T-helper 2 cell (primary cell): Measurements from ENCODE around the gene ACAT2.
"Not testable (repeated sequence)": the region's sequence is repeated elsewhere in the genome, so short reads cannot be mapped to it uniquely, and the experiment has no call there.

Source experiments
- DNase-seq, 5 experiments: peaks; one replicate each; pipeline versions ENCODE4 v3.0.0 to v3.0.0-alpha.2; 2012 to 2022

ACAT2 gene

DNA sequence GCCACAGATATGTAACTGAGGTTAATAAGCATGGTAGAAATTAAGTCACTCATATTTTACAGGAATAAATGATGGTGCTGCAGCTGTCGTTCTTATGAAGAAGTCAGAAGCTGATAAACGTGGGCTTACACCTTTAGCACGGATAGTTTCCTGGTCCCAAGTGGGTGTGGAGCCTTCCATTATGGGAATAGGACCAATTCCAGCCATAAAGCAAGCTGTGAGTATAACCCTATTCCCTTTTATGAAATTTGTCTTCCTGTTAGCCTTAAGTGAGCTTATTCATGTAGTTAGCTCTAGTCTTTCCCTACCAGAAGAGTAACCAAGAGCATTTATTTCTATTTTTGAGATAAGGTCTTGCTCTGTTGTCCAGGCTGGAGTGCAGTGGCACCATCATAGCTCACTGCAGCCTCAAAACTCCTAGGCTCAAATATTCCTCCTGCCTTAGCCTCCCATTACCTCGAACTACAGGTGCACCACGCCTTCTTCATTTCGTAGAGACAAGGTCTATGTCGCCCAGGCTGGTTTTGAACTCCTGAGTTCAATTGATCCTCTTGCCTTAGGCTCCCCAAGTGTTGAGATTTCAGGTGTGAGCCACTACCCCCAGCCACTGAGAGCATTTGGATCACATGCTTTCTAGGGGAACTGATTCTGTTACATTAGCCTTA is 15.5 kb downstream of the ACAT2 start:
- DNase-seq, result no peak

DNA sequence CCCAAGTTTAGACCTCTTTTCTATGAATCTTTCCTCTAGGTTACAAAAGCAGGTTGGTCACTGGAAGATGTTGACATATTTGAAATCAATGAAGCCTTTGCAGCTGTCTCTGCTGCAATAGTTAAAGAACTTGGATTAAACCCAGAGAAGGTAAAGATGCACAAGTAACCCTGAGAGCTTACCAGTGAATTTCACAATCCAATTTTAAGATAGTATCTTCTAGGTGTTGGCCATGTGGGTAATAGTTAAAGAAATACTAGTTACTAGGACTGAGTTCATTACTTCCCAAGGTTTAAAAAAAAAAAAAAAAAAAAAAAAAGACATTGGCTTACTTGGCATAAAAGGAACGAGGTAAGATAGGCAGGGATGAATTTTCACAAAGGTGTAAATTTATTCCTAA is 16.3 kb downstream of the ACAT2 start:
- no peak for DNase-seq

DNA sequence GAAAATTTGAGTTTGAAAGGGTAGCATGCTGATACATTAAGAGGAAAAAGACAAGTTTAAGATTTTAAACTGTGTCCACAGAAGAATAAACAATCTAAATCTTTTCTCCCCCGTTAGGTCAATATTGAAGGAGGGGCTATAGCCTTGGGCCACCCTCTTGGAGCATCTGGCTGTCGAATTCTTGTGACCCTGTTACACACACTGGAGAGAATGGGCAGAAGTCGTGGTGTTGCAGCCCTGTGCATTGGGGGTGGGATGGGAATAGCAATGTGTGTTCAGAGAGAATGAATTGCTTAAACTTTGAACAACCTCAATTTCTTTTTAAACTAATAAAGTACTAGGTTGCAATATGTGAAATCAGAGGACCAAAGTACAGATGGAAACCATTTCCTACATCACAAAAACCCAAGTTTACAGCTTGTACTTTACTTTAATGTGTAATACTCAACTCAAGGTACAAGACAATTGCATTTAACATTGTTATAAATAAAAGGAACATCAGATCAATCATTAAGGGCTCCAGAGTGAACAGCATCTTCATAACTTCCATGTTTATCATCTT is 16.8 kb downstream of the ACAT2 start:
- no peak for DNase-seq

DNA sequence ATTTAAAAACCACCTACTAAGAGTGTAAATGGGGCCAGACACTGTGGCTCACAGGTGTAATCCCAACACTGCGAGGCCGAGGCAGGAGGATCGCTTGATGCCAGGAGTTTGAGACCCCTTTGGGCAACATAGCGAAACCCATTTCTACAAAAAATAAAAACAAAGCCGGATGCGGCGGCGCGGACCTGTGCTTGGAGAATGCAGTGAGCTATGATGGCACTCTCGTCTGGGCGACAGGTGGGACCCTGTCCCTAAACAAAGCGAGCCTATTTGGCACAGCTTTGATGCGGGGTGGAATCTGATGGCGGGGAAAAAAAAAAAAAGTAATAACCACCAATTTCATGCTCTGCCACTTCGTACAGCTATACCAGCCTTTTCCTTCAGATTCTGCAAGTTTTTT is 26.4 kb downstream of the ACAT2 start:
- DNase-seq, result peak in 2 of 5 experiments; percentile 3 to 54

DNA sequence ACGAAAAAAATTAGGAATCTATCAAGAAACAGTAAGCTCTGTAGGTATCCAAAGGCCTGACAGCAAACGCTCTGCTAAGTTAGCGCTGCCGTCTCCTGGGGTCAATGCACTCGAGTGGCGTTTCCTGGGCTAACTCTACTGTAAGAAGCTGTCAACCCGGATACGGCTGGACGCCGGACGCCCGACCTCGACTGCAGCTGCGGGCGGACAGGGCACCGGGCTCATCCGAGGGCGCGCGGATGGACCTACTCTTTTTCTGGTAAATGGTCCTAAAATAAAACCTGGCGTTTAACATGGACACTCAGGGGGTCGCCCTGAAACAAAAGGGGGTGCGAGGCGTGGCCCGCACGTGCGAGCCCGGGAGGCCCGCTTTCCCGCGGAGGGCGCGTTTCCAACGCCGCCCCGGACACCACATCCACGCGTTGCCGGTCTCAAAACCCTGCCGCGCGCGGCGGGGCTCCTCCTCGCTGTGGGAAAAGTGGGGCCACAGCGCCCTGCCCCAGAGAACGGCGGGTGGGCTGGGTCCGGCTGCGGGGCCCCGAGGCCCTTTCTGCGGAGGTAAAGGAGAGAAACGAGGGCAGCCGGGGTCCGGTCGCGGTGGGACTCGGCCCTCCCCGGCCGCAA is 27.0 kb downstream of the ACAT2 start:
- DNase-seq, result peak in 3 of 5 experiments; percentile 16 to 31 (median 19)

DNA sequence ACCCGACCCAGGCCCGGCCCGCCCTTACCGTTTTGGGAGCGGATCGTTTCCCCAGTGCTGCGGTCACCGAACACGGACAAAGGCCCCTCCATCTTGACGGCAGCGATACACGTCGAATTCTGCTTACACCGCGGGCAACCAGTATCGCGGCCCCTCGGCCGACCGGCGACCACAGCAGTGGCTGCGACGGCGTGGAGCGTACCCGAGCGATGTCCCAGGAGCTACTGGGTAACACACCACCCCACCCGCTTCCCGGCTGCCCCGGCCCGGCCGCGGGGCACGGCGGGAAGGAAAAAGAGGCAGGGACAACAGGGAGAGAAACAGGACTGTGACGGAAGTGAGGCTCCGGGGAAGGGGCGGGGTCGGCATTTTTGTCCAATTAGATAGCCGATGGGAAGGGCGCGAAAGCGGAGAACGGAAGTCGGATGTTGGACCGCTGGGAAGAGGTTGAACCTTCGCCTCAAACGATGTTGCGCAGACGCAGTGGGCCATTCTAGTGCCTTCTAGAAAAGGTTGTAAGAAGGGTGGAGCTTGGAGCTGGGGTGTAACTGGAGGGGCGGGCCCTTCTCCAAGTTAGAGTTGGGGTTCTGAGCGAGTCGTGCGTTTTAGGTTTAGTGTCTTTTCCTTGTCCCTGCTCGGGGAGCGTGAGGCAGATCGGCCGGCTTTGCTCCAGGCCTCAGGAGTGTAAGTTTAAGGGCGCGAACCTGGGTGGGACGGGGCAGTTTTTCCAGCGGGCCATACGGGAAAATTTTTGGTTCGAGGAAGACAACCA is 27.7 kb downstream of the ACAT2 start, which contains the start of gene TCP1:
Gene TCP1, minus strand, starts transcription at position 226 of the 772 bp plus-strand sequence. Its CDS starts 134 bp downstream, at position 92.
- peak; percentile 95 to 100 (median 99) for DNase-seq

DNA sequence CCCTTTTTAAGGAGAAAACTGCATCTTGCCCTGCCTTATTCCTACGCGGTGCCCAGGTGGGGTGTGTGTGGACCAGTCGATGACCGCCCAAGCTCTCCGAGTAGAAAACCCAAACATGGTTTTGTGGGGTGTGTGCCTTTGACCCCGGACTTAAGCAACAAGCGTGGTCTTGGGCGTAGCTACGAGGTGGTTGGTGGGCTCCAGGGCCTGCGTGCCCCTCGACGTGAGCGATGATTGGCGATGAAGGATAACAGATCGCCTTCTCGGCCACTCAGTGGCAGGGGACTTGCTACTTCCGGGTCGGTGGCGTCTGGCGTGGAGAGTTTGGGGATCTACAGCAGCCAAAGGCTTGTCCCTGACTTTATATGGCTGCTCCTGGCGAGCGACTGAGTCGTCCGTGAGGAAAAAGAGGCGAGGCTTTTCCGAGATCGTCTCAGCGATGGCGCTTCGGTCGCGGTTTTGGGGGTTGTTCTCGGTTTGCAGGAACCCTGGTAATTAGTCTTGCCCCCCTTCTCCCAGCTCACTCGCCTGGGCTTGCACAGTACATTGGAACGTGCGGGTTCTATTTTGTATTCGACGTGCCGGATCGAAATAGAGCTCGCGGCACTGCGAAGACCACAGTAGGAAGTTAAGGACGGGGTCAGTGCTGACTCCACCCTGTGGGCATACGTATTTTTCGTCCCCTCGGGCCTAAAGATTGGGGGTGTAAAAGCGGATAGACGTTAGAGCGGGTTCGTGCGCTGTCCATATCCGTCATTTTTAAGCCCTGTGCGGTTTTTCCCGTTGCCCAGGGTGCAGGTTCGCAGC is 28.5 kb downstream of the ACAT2 start, which contains the start of gene MRPL18:
Gene MRPL18, plus strand, starts transcription at position 319 of the 807 bp plus-strand sequence. Its CDS starts 121 bp downstream, at position 440.
- DNase-seq, result peak; percentile 63 to 99 (median 83)

DNA sequence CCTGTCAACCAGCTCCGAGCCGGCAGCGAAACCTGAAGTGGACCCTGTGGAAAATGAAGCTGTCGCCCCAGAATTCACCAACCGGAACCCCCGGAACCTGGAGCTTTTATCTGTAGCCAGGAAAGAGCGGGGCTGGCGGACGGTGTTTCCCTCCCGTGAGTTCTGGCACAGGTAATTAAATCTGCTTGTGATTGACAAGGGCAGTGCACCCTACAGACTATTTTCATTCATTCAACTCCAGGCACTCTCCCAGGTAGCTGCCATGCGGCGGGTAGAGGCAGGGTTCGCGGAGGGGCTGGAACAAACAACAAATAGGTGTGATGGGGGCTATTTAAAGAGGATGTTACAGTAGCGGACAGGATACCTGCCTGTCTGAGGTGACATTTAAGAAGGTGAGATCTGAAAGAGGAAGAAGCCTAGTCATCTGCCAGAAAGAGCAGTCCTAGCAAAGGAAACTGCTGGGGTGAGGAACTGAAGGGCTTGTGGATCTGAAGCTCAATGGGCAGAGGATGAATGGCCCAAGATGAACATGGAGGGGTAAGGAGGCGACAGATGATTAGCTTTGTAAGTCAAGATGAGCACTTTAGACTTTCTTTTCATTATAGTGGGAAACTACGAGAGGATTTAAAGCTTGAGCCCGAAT is 29.2 kb downstream of the ACAT2 start:
- peak in 1 of 5 experiments; percentile 10 for DNase-seq

DNA sequence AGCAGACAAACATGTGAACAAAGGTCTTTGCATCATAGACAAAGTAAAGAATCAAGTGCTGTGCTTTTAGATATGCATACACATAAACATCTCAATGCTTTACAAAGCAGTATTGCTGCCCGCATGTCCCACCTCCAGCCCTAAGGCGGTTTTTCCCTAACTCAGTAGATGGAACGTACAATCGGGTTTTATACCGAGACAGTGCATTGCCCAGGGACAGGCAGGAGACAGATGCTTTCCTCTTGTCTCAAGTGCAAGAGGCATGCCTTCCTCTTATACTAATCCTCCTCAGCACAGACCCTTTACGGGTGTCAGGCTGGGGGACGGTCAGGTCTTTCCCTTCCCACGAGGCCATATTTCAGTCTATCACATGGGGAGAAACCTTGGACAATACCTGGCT is 33.1 kb downstream of the ACAT2 start:
- DNase-seq, result not testable (repeated sequence)

DNA sequence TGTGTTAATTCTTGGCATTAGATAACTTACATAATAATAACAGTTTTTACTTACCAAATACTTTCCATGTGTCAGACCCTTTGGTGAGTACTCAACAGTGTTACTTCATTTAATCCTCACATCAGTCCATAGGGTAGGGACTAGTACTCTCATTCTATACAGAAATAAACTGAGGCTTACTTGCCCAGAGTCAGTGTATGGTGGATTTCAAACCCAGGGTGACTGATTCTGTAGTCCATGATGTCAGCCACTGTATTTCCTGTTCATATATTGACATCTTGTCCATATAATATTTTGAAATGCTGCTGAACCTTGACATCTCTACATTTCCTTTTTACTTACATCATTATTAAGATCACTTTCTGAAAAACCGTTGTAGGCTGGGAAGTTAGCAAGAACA is 35.7 kb downstream of the ACAT2 start:
- no peak for DNase-seq

DNA sequence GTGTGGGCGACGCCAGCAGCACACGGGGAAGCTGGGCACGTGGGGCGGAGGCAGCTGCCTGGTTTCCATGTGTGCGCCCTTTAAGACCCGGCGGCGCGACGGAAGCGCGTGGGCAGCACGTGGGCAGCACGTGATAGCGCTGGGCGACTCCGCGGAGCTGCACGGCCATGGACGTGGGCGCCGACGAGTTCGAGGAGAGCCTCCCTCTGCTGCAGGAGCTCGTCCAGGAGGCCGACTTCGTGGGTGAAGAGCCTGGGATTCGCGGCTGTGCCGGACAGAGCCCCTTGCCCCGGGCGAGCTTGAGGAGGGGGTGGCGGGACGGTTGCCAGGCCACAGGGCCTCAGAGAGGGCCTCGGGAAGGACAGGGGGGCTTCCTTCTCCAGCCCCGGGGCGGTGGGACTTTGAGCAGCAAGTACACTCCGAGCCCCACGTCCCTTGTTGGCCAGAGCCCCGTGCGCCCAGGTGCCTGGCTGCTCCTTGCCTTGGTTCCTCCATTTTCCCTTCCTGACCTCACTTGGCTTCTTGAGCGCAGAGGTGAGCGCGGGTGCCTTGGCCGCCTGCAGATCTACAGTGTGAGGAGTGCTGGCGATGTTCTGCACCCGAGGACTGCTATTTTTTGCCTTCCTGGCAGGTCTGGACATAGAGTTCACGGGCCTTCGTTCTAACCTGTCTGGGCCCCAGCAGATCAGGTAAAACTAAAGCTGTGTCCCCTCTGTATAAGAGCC is 38.5 kb downstream of the ACAT2 start, which contains the start of gene PNLDC1:
Gene PNLDC1, plus strand, starts transcription at position 136 of the 725 bp plus-strand sequence. Its CDS starts 32 bp downstream, at position 168.
- DNase-seq, result no peak

DNA sequence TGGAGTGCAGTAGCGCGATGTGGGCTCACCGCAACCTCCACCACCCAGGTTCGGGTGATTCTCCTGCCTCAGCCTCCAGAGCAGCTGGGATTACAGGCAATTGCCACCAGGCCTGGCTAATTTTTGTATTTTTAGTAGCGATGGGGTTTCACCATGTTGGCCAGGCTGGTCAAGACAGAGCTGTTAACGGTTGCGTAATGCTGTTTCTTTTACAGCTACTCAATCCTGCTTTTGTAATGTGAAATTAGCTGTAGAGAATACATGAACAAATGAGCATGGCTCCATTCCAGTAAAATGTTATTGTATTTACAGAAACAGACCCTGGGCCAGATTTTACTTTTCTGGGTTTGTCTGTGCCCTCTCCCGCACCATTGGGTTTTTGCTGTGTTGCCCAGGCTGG is 40.1 kb downstream of the ACAT2 start:
- no peak for DNase-seq

DNA sequence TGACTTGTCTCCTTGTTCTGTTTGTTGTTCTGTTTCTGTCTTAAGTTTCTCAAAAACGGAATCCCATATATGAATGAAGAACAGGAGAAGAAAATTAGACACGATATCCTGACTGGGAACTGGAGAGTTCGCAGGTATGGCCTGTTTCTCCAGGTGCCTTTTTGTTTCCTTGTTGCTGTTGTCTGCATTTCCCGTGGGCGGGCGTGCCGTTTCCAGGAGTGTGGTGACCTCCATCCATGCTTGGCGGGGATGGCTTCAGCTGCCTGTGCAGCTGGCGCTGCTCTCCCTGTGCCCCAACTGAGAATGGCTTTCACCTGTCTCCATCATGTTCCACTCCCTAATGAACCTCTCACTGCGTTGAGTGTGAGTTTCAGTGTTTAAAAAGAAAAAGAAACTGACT is 42.7 kb downstream of the ACAT2 start:
- DNase-seq, result no peak

DNA sequence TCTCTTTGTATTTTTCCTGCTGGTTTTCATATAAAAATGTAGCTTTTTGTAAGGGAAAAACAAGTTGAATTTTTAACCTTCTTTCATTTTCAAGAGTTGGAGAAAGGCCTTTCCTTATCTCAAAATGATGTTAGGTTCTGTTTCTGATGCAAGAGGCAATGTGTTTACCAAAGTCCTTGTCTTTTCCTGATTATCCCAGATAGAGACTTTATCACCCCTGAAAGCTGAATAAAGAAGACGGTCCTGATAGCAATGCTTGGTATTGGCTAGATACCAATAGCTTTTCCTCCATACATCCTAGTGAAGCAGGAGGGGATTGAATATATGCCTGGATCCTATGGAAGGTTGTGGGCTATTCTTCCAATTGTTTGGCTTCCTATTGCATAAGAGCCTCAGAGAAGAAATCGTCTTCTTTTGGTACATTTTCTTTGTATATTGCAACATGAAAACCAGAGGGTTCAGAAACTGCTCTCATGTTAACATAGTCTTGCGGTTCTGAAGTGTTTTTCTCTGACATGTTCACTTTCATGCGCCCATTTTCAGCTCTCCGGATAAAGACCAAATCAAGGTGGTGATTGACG is 43.7 kb downstream of the ACAT2 start:
- DNase-seq, result no peak

DNA sequence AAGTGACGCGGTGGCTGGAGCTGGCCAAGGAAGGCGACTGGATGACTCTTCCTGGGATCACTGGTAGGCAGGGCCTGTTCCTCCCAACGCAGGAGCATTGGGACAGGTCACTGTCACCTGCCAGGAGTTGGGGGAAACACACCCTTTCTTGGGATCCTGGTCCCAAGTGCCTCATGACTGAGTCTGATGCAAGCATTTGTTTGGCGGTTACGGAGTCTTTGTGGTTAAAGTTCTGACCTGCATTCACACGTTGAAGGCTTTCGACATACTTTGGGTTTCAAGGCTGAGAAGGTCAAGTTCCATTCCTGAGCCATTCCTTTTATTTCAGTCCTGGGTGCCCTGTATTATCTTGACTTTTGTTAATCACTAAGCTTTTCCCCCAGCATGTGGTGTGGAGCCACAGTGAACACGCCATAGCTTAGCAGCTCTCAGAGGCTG is 44.2 kb downstream of the ACAT2 start:
- DNase-seq, result no peak

DNA sequence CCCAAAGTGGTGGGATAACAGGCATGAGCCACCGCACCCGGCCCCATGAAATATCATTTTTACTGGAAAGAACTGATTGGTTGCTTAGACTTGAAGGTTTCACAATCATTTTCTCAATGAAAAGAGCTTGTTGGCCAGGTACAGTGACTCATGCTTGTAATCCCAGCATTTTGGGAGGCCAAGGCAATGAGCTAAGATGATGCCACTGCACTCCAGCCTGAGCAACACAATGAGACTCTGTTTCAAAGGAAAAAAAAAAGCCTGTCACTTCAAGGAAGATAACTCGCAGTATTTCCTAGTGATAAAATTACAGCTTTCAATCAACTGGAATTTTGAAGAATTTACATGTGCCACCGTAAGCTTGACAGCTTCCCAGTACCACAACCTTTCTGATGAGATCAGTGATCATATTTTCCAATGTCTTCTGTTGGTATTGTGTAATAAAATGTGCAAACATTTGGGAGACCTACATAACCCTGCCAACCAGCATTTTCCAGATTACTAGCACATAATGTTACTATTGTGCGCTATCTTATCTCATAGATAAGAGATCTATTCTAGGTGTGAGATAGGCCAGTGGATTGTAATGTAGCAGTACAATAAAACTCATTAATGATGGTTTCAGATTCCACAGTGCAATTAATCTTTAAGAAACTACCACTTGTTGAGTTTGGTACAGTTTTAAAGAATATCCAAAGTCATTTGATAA is 45.5 kb downstream of the ACAT2 start:
- no peak for DNase-seq

DNA sequence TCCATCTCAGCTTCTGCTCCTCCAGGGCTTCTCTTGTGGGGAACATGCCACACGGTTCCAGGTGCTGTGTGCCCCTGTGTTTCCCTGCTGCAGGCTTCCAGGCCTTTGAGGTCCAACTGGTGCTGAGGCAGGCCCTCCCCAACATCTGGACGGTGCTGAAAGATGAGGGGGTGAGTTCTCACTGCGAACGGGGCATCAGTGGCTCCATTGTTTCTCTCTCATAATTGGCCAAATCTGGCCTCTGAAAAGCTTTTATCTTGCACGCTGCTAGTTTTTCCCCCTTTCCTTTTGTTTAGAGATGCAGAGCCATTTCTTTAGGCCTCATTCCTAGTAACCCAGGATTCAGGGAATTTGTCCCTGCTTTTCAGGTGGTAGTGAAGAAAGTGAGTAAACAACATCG is 46.8 kb downstream of the ACAT2 start:
- no peak for DNase-seq

DNA sequence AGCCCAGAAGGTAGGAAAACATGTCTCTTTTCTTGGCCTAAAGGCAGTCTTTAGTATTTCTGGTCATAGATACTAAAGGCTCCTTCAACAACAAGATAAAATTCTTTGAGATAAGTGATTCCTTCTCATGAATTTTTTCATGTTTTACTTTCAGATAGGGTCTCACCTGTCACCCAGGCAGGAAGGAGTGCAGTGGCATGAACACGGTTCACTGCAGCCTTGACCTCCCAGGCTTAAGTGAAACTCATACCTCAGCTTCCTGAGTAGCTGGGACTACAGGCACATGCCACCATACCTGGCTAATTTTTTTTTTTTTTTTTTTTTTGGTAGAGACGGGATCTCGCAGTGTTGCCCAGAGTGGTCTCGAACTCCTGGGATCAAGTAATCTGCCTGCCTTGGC is 47.3 kb downstream of the ACAT2 start:
- no peak for DNase-seq

DNA sequence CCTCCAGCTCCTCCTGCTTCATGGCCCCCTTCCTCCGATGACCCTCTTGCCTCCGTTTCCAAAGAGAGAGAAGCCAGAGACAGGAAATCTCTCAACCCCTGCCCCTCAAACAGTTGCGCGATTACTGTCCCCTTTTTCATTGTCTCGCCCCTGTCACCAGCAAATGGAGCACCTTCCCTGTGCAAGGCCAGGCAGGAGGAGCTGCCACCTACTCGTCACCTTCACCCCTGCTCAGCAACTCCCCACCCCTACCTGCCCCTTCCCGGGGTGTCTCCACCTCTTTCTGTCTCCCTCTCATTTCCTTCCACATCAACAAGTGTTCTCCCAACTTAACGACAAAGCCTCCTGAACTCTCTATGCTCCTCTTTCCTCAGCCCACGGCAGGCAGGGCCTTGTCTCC is 51.9 kb downstream of the ACAT2 start:
- DNase-seq, result no peak

DNA sequence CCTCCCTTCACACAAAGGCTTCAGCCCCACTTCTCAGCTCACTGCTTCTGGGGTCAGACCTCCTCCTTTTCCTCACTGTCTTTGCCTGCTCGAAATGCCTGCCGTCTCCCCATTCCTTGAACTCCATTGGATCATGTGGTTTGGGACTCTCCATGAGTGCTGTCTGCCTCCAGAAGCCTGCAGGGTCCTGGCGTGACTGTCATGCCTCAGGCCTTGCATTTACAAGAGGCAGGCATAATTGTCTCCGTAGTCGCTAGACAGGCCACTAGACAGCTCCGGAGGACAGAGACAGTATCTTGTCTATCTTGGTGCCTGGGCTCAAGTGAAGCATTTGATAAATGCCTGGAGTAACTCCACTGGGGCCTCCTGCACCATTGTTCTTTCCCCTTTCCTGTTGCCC is 53.6 kb downstream of the ACAT2 start:
- DNase-seq, result no peak
